Colonic mucosa (tissue), 4 donors: Measurements from ENCODE around the gene SUFU. TPM values are rescaled to one million over a fixed set of nuclear protein-coding genes. Genes with fewer than 3 reads are reported as not detected.
"Not testable (repeated sequence)": the region's sequence is repeated elsewhere in the genome, so short reads cannot be mapped to it uniquely, and the experiment has no call there.

Source experiments
- DNase-seq: peaks from one replicate; pipeline ENCODE4 v3.0.0-alpha.2; 2020
- H3K27ac ChIP-seq: fragments of 200-600 bp; one replicate; pipeline ENCODE4 v1.8.0; 2021
- H3K27me3 ChIP-seq: fragments of 200-600 bp; one replicate; pipeline ENCODE4 v1.8.0; 2021
- H3K36me3 ChIP-seq: fragments of 200-600 bp; one replicate; pipeline ENCODE4 v1.8.0; 2021
- H3K4me1 ChIP-seq: fragments of 200-600 bp; one replicate; pipeline ENCODE4 v1.8.0; 2021; ENCODE audit warnings: mild to moderate bottlenecking
- H3K4me3 ChIP-seq: fragments of 200-600 bp; one replicate; pipeline ENCODE4 v1.8.0; 2021
- H3K9ac ChIP-seq, 2 donors: one replicate each; pipeline ENCODE4 v1.7.0; 2013; ENCODE audit warnings: control low read depth in 2 of 2, low read depth in 2 of 2, low read length in 2 of 2
- H3K9me3 ChIP-seq: fragments of 200-600 bp; one replicate; pipeline ENCODE4 v1.8.0; 2021
- intact Hi-C: fragments of 100-400 bp; cut with DNase I; formaldehyde crosslinking; loops from one replicate; pipeline ENCODE4 v1.14.1; 2022
- total RNA-seq, 2 donors: library from RNA; stranded (reverse); fragmentation: NEBNext Ultra II Directional in 1 of 2; extraction: Animal tissue kit (Norgen Biotek cat#: 25700) in 1 of 2; gene quantifications; one replicate each; pipeline ENCODE4 v1.2.1, GENCODE V29; 2021
- TF ChIP-seq, protein P1 (sequence below): fragments of 200-600 bp; IDR thresholded peaks from one replicate; pipeline ENCODE4 v1.8.0; 2022; ENCODE audit warnings: antibody characterized with exemption, mild to moderate bottlenecking
- donor health status: healthy.
- donor health status: DM: no; HTN: no; CAD: no.
- donor health status: DM: no; HTN: no; CAD: no.

SUFU gene
- total RNA-seq, 2 donors from 2014 or later: 7.6 to 8.6 TPM

DNA sequence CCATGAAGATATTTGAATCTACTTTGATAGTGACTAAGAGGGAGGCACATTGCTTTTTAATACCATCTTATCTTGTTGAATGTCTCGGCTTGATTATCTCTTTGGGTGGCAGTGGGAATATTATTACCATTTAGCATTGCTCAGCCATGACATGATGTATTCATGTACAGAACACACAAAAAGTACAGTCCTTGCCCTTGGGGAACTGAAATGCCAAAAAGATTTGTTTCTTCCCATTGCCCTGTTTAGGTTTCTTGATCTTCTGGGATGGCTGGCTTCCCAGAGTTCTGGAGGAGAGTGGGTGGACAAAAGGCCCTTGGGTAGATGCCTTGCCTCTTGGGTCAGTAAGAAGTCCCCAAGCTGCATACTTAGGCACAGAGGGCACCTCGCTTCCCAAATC, 23.8 kb downstream of the SUFU start:
- no peak overlapping the region for H3K4me3 ChIP-seq
- H3K27me3 ChIP-seq: no peaks in the 10 kb centered on the region
- no peaks in the 10 kb centered on the region for H3K9me3 ChIP-seq
- H3K27ac ChIP-seq: no peak overlapping the region
- no peaks in the 10 kb centered on the region for H3K36me3 ChIP-seq
- no peak overlapping the region for H3K9ac ChIP-seq
- no peak for DNase-seq
- H3K4me1 ChIP-seq: no peaks in the 10 kb centered on the region
- TF ChIP-seq, protein P1, sequence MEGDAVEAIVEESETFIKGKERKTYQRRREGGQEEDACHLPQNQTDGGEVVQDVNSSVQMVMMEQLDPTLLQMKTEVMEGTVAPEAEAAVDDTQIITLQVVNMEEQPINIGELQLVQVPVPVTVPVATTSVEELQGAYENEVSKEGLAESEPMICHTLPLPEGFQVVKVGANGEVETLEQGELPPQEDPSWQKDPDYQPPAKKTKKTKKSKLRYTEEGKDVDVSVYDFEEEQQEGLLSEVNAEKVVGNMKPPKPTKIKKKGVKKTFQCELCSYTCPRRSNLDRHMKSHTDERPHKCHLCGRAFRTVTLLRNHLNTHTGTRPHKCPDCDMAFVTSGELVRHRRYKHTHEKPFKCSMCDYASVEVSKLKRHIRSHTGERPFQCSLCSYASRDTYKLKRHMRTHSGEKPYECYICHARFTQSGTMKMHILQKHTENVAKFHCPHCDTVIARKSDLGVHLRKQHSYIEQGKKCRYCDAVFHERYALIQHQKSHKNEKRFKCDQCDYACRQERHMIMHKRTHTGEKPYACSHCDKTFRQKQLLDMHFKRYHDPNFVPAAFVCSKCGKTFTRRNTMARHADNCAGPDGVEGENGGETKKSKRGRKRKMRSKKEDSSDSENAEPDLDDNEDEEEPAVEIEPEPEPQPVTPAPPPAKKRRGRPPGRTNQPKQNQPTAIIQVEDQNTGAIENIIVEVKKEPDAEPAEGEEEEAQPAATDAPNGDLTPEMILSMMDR: no peak
- intact Hi-C loops: no loop called here

DNA sequence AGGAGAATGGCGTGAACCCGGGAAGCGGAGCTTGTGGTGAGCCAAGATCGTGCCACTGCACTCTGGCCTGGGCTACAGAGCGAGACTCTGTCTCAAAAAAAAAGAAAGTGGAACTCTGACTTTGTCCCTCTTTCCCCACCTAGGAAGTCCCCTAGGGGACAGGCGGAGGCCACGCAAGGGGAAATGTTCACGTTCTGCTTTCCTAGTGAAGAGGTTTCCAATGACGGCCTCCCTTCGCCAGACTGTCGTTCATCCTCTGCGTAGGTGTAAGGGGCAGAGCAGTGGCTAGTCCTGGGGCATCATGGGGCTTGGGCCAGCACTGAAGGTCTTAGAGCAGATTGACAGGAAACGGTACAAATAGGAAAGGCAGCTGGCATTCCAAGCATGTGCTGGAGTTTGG, 30.6 kb downstream of the SUFU start:
- intact Hi-C loops: no loop called here

DNA sequence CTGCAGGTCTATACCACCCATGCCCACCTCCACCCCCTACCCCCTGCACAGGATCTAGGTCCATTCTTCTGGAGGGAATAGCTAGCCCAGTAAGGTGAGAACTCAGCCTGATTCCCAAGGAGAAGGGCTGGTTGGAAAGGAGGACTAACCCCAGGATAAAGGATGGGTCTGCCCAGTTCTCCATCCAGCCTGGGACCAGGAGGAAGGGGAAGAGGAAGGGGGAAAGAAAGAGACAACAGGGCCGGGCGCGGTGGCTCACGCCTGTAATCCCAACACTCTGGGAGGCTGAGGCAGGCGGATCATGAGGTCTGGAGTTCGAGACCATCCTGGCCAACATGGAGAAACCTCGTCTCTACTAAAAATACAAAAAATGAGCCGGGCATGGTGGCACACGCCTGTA, 31.2 kb downstream of the SUFU start:
- H3K4me3 ChIP-seq, H3K9ac ChIP-seq, H3K27me3 ChIP-seq, H3K9me3 ChIP-seq, H3K27ac ChIP-seq, DNase-seq, intact Hi-C loops, H3K36me3 ChIP-seq, H3K4me1 ChIP-seq: not testable (repeated sequence)

More for the DNA sequence above, 30.6 kb downstream of the SUFU start:
- no peaks in the 10 kb centered on the region for H3K9me3 ChIP-seq
- no peak overlapping the region for H3K9ac ChIP-seq
- H3K27ac ChIP-seq: no peak overlapping the region
- no peaks in the 10 kb centered on the region for H3K36me3 ChIP-seq
- H3K27me3 ChIP-seq: no peaks in the 10 kb centered on the region
- TF ChIP-seq, protein P1: no peak
- no peak for DNase-seq
- H3K4me1 ChIP-seq: no peaks in the 10 kb centered on the region
- H3K4me3 ChIP-seq: no peak overlapping the region

DNA sequence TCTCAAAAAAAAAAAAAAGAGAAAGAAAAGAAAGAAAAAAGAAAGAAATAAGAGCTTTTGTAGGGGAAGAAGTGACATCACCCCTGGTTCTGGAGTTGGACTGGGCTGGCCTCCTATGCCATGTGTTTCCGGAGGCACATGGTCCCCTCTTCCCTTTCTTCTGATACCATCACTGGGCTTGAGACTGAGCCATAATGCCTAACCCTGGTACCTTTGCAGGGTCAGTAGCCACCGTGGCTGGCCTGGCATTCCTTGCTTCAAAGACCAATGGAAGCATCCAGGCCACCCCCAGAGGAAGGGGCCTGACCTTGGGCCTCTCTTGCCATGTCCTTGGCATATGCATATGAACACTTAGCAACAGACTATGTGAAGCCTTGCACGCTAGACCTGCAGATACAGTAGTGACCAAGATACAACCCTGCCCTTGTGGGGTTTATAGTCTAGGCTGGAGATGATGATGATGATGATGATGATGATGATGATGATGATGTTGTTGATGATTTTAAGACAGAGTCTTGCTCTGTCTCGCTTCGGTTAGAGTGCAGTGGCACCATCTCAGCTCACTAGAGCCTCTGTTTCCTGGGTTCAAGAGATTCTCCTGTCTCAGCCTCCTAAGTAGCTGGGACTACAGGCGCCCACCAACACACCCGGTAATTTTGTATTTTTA, 31.8 kb downstream of the SUFU start:
- no peaks in the 10 kb centered on the region for H3K27me3 ChIP-seq
- TF ChIP-seq, protein P1: no peak
- no peak overlapping the region for H3K27ac ChIP-seq
- no peak overlapping the region for H3K9ac ChIP-seq
- intact Hi-C loops: no loop called here
- no peaks in the 10 kb centered on the region for H3K9me3 ChIP-seq
- no peak overlapping the region for H3K4me3 ChIP-seq
- H3K4me1 ChIP-seq: no peaks in the 10 kb centered on the region
- no peak for DNase-seq
- no peaks in the 10 kb centered on the region for H3K36me3 ChIP-seq

DNA sequence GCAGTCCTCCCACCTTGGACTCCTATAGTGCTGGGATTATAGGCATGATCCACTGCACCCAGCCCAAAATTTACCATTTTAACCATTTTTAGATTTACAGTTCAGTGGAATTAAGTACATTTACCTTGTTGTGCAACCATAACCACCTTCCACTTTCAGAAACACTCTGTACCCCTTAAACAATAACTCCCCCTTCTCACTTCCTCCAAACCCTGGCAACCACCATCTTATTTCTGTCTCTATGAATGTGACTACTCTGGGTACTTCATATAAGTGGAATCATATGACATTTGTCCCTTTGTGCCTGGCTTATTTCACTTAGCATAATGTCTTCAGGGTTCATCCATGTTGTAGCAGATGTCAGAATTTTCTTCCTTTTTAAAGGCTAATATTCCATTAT, 33.6 kb downstream of the SUFU start:
- no peak for DNase-seq
- Histone ChIP-seq H3K27ac (no peak overlapping the region), H3K36me3 (no peaks in the 10 kb centered on the region), H3K4me1 (no peaks in the 10 kb centered on the region), H3K9me3 (no peaks in the 10 kb centered on the region), H3K4me3 (no peak overlapping the region), H3K9ac (no peak overlapping the region), H3K27me3 (no peaks in the 10 kb centered on the region)
- intact Hi-C loops: no loop called here
- TF ChIP-seq, protein P1: no peak

DNA sequence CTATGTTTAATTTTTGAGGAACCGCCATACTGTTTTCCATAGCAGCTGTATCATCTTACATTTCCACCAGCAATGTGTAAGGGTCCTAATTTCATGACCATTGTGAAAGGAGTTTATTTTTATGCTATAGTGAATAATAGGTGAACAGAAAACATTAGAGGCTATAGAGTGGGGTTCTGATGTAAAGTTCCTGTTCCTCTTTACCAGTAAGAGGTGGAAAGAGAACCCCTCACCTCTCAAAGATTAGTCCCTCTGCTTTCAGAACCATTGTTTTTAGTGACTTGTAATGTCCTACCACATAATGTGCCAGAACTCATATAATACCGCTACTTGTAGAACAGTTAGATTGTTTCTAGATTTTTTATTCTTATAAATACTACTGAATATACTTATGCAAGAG, 34.2 kb downstream of the SUFU start:
- H3K36me3 ChIP-seq: no peaks in the 10 kb centered on the region
- H3K27ac ChIP-seq: no peak overlapping the region
- no peak overlapping the region for H3K9ac ChIP-seq
- H3K27me3 ChIP-seq: no peaks in the 10 kb centered on the region
- no peak overlapping the region for H3K4me3 ChIP-seq
- TF ChIP-seq, protein P1: no peak
- no peaks in the 10 kb centered on the region for H3K4me1 ChIP-seq
- intact Hi-C loops: no loop called here
- H3K9me3 ChIP-seq: no peaks in the 10 kb centered on the region
- DNase-seq: no peak
